ENCODE results near the gene SUDS3.

Gene SUDS3

DNA sequence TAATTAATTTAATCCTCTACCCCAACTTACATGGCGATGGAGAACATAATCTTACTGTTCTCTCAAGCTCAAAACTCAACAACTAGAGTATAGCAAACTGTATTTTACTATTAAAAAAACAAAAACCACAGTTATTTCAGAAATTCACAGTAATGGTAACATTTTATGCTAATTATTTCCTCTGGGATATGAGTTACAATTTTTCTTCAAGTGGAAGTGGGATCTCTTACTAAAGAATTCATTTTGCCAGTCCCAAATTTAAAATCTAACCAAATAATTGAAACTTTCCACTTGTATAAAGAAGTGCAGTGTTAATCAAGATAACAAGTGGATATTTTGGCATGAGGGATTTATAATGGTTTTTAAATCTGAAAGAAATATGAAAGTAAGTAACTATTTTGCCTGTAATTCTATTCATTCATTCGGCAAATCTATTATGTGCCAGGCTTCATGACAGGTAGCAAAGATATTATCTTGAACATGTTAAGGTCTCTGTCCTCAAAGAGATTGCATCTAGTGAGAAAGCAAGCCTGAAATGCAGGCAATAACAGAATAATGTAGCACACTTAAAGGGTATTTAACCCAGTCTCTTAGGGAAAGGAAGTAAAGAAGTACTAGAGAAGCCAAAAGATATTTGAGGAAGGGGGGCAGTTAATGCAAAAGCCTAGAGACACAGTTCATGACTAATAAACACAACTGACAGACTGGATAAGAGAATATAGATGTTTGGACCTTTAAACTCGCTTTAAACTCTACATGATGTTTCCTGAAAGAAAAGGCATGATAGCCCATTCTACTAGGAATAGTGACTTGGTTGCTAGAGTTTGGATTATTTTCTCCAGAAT lies 47.6 kb upstream of the SUDS3 start:
- no peaks in the 10 kb centered on the region for H3K27me3 ChIP-seq (ENCODE audit: insufficient read depth, poor library complexity, severe bottlenecking)
- no peak overlapping the region for H3K4me3 ChIP-seq (replicated peaks; ENCODE audit: insufficient read depth, low read length)
- TF ChIP-seq SPI1 (IDR thresholded peaks at IDR 0.05; ENCODE audit: borderline replicate concordance, low read depth) (peak; percentile 49; the same call in 1 of the 2 replicates), REST (IDR thresholded peaks at IDR 0.05; ENCODE audit: insufficient replicate concordance, low read depth) (no peak), GABPA (IDR thresholded peaks at IDR 0.05; ENCODE audit: low read depth) (no peak), POLR2AphosphoS5 (IDR thresholded peaks at IDR 0.05; ENCODE audit: low read depth) (no peak)
- TF ChIP-seq, protein P1, sequence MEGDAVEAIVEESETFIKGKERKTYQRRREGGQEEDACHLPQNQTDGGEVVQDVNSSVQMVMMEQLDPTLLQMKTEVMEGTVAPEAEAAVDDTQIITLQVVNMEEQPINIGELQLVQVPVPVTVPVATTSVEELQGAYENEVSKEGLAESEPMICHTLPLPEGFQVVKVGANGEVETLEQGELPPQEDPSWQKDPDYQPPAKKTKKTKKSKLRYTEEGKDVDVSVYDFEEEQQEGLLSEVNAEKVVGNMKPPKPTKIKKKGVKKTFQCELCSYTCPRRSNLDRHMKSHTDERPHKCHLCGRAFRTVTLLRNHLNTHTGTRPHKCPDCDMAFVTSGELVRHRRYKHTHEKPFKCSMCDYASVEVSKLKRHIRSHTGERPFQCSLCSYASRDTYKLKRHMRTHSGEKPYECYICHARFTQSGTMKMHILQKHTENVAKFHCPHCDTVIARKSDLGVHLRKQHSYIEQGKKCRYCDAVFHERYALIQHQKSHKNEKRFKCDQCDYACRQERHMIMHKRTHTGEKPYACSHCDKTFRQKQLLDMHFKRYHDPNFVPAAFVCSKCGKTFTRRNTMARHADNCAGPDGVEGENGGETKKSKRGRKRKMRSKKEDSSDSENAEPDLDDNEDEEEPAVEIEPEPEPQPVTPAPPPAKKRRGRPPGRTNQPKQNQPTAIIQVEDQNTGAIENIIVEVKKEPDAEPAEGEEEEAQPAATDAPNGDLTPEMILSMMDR (IDR thresholded peaks at IDR 0.05; ENCODE audit: insufficient read depth, low read length) = no peak
- H3K27ac ChIP-seq (replicated peaks) = peak overlapping the region; percentile 93
- no peak for DNase-seq (ENCODE audit: low read depth in 1 of 2, low spot score in 1 of 2)

DNA sequence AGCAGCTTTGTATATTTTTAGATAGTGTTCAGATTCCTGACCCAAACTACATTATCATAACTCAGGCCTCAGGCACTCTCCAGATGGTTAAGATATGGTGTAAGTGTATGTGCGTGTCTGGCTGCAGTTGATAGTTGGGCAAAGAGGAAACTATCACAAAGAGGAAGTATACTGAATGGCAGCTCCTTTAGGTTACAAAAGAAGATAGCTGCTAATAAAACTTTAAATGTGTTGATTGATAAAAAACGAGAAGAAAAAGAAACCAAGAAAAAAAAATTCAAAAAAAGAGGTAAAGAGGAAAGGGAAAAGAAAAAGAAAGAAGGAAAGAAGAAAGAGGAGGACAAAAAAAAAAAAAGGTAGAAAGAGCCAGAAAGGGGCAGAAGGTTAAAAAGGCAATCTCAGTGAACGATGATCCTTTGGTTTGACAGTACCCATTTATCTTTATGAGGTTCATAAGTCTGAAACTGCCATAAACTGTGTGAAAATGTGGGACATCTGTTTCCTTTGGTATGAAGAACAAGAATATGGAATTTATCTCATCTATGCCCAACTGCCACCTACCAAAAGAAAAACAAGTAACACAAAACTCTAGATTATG lies 45.8 kb upstream of the SUDS3 start:
- no peak for TF ChIP-seq REST (IDR thresholded peaks at IDR 0.05; ENCODE audit: insufficient replicate concordance, low read depth)
- TF ChIP-seq GABPA (IDR thresholded peaks at IDR 0.05; ENCODE audit: low read depth) = 0 out of 2 replicates have a peak, but pooled peaks have one; percentile 37
- peak; percentile 82 for TF ChIP-seq POLR2AphosphoS5 (IDR thresholded peaks at IDR 0.05; ENCODE audit: low read depth)
- Histone ChIP-seq H3K27me3 (ENCODE audit: insufficient read depth, poor library complexity, severe bottlenecking) (no peaks in the 10 kb centered on the region), H3K4me3 (replicated peaks; ENCODE audit: insufficient read depth, low read length) (no peak overlapping the region), H3K27ac (replicated peaks) (peak overlapping the region; percentile 93)
- DNase-seq (ENCODE audit: low read depth in 1 of 2, low spot score in 1 of 2) = peak; percentile 67 to 86

GRCh38 chr12:118332511-118332910 lies 43.8 kb upstream of the SUDS3 start:
- Histone ChIP-seq H3K27me3 (ENCODE audit: insufficient read depth, poor library complexity, severe bottlenecking) (no peaks in the 10 kb centered on the region), H3K4me3 (replicated peaks; ENCODE audit: insufficient read depth, low read length) (no peak overlapping the region), H3K27ac (replicated peaks) (peak overlapping the region; percentile 93)
- peak; percentile 83 to 92 for DNase-seq (ENCODE audit: low read depth in 1 of 2, low spot score in 1 of 2)
- TF ChIP-seq GABPA (IDR thresholded peaks at IDR 0.05; ENCODE audit: low read depth) (no peak), SPI1 (IDR thresholded peaks at IDR 0.05; ENCODE audit: borderline replicate concordance, low read depth) (peak; percentile 85; the same call in 1 of the 2 replicates), POLR2AphosphoS5 (IDR thresholded peaks at IDR 0.05; ENCODE audit: low read depth) (peak; percentile 51; the same call in 1 of the 2 replicates), REST (IDR thresholded peaks at IDR 0.05; ENCODE audit: insufficient replicate concordance, low read depth) (no peak)

DNA sequence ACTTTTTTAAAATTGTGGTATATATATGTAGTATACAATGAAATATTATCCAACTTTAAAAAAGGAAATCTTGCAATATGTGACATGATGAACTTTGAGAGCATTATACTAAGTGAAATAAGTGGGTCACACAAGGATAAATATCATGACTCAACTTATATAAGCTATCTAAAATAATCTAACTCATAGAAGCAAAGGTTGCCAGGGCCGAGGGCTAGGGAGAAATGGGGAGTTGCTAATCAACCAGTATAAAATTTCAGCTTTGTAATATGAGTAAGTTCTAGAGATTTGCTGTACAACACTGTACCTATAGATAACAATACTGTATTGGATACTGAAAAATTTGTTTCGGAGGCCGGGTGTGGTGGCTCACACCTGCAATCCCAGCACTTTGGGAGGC lies 42.1 kb upstream of the SUDS3 start:
- no peak for DNase-seq (ENCODE audit: low read depth in 1 of 2, low spot score in 1 of 2)
- H3K27ac ChIP-seq (replicated peaks) = peak overlapping the region; percentile 69
- H3K27me3 ChIP-seq (ENCODE audit: insufficient read depth, poor library complexity, severe bottlenecking) = no peaks in the 10 kb centered on the region
- TF ChIP-seq REST (IDR thresholded peaks at IDR 0.05; ENCODE audit: insufficient replicate concordance, low read depth) = no peak
- TF ChIP-seq POLR2AphosphoS5 (IDR thresholded peaks at IDR 0.05; ENCODE audit: low read depth) = no peak
- no peak for TF ChIP-seq GABPA (IDR thresholded peaks at IDR 0.05; ENCODE audit: low read depth)
- no peak overlapping the region for H3K4me3 ChIP-seq (replicated peaks; ENCODE audit: insufficient read depth, low read length)

Data from HL-60 (cell line).